ENCODE results near the gene AXIN1.
"Not testable (repeated sequence)": the region's sequence is repeated elsewhere in the genome, so short reads cannot be mapped to it uniquely, and the experiment has no call there.

AXIN1 gene

DNA sequence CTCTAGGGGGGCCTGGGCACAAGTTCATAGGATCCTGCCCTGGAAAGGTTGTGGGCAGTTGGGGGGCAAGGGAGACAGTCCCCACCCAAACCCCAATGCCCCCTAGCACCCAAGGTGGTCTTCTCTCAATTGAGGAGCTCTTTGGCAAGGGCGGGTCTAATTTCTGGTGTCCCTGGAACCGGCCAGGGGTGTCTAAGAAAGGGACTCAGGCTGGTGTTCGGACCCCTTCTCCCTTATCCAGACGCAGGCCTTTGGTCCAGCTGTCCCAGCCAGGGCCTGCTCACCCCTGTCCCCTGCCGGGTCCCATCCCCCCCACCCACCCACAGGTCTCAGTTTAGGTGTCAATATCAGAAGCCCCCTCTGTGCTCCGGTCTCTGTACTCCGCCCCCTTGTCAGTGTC, 73.0 kb downstream of the AXIN1 start:
- DNase-seq: no peak

DNA sequence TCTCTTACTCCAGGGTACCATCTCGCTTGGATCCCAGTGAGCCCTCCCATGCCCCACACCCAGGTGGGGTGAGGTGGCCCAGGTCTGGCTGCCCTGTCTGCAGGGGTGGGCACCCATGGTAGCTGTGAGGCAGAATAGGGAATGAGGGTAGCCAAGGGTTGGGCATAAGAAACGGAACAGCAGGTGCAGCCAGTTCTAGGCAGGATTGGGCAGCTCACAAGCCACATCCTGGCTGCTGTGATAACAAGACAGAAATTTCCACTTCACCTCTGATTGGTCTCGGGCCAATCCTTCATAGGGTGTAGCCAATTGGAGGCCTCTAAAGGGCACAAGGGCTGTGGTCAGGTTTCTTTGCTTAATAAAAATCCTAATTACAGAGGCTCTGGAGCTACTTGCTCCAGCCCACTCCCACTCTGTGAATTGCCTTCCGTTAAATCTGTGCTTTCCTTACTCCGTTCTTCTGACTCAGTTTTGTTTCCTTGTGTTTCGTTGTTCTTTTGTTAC, 73.6 kb downstream of the AXIN1 start:
- peak; percentile 66 for DNase-seq

- DNase-seq: no peak
Measured at GRCh38 chr16:276426-277077, 76.0 kb downstream of the AXIN1 start.

- no peak for DNase-seq
Measured at GRCh38 chr16:275786-276232, 76.7 kb downstream of the AXIN1 start, which contains the start of gene RGS11. Gene RGS11, minus strand, starts transcription at chr16:275944. Its CDS starts 33 bp downstream, at chr16:275911.

DNA sequence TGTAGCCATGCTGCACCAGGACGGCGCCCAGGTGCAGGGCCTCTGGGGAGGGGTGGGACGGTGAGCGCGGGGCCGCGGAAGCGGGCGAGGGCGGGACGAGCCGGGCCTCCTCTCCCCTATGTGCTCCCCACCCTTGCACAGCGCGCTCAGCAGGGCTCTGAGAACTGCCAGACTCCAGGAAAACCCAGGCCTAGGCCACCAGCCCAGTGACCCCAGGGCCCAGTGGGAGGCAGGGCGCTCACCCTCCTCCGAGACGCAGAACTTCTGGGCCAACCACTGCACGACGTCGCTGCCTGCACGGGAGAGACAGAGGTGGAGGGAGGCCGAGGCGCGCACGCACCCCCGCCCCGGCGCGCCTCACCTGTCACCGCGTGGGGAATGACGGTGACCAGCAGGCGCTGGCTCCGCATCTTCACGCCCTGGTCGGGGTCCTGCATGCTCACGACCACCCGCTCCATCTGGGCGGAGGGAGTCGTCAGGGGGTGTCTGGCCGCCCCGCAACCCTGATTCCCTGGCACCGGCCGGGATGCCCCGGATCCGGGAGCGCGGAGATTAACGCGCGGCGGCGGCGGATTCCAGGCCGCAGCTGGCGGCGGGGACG, 77.4 kb downstream of the AXIN1 start:
- no peak for DNase-seq

DNA sequence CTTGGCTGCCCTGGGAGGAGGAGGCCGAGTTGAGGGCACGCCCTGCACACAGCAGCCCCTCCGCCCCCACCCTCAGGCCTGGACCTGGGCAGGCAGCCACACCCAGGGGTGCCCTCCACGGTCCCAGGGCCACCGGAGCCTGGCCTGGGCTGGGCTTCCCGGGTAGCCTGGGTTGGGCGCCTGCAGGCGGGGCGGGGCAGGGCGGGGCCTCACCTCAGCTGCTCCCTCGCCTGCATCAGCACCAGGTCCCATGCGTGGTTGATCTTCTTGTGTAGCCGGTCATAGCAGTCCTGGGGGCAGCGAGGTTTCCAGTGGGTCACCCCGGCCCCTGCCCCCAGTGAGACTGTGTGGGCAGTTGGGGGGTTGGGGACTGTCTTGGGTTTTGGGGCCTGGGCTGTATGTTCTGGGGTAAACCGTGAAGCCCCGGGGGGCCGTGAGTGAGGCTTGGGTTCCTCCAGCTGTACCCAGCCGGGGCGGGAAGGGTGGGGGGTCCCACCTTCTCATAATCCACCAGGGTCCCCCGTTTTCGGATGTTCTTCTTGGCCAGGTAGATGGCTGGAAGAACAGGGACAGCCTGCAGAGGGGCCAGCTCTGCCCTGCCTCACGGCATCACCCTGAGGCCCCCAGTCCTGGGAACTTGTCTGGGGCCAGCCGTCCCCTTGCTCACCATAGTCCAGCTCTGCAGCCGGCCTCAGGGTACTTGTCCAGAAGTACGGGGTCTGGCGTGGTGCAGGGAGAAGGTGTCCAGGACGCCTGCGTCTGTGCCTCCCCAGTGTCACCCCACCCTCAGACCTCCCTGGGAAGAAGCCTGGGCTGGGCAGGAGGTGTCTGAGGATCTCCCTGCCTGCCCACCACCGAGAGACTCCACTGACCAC, 78.7 kb downstream of the AXIN1 start:
- DNase-seq: no peak

DNA sequence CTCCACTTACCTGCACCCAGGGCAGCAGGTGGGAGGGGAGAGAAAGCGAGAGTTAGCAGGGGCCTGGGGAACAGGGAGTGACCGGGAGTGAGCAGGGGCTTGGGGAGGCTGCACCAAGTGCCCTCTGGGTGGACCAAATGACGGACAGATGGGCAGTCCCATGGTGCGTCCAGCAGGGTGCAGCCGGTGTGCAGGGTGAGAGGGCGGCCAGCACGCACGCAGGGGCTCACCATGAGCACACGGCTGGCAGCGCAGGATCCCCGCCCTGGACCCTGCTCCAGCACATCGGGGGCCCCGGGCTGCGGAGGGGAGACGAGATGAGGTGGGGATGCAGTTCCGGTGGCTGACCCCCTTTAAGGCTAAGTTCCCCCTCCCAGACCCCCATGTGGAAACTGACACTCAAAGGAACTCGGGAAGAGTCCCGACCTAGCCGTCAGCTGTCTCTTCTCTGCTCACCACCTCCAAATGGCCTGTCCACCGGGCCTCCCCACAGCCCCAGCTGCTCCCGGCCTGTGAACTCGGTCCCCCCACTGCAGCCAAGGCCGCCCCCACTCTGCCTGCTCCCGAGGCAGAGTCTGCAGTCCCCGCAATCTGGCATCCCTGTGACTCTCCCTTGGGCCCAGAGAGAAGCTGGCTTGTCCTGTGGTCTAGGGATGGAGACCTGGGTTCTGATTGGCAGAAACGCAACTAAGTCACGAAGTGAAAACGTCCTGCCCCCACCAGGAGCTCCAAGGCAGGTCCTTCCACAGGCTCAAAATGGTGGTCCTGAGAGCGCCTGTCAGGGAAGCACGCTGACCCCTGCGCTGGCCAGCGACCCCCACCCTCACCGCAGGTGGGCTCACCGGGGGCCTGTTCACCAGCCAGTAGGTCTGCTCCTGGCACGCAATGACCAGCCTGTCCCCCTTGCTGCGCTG, 79.6 kb downstream of the AXIN1 start:
- no peak for DNase-seq

DNA sequence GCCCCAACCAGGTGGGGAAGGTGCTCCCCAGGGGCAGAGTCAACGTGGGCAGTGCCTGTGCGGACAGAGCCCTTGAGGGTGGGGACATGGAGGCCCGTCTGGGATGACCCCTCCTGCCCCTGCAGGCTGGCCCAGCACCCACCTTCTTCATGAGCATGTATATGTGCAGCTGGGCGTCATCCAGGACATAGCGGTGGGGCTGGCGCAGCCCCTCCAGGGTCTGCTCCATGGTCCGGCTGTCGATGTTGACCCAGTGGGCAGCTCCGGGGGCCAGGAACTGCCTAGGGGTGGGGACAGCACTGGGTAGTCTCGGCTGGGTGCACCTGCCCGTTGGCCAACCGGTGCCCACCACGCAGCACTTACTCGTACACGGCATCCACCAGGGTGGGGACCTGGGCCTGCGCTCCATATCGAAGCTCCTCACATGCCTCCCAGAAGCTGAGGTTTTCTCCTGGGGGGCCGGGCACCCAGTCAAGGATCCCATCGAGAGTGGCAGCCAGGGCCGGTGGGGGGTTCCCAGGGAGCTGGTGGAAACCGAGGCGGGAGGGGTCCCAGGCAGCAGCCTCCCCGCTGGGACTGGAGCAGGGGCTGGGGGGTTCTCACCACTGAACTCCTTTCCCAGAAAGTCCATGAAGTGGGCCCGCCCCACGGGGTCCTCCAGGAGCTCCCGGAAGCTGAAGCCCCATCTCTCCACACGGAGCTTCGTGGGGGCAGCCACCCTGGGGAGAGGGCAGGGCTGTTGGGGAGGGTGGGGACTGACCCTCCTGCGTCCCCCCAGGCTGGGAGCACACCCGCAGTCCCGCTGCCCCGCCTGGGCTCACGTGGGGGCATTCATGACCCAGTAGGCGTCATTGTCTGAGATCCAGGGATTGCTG, 81.9 kb downstream of the AXIN1 start:
- DNase-seq: no peak

DNA sequence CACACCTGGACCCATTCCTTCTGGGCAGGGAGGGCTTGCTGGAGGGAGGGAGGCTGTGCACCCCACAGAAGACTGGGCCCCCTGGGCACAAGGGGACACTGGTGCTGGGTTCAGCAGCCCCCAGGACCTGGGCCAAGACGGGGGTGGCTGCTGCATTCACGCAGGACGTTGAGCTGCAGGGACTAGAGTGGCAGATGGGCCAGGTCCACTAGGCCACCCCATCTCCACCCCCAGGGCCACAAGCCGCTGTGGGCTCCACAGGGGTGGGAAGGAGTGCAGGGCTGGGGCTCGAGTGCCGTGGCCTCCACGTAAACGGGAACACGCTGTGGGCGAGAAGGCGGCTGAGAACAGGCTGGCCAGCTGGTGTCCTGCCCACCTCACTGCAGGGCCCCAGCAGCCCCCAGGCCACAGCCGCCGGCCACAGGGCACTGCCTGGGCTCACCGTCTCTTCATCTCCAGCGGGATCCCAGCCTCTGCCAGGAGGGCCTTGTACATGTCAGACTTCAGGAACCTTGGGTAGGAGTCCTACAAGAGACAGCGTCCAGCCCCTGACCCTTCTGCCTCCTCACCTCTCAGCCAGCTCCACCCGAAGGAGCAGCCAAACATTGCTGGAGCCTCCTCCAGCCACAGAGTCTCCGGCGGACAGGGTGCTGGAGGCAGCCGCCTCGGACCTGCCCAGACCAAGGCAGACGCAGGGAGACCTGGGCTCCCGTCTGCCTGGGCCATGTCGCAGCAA, 83.3 kb downstream of the AXIN1 start:
- no peak for DNase-seq

DNA sequence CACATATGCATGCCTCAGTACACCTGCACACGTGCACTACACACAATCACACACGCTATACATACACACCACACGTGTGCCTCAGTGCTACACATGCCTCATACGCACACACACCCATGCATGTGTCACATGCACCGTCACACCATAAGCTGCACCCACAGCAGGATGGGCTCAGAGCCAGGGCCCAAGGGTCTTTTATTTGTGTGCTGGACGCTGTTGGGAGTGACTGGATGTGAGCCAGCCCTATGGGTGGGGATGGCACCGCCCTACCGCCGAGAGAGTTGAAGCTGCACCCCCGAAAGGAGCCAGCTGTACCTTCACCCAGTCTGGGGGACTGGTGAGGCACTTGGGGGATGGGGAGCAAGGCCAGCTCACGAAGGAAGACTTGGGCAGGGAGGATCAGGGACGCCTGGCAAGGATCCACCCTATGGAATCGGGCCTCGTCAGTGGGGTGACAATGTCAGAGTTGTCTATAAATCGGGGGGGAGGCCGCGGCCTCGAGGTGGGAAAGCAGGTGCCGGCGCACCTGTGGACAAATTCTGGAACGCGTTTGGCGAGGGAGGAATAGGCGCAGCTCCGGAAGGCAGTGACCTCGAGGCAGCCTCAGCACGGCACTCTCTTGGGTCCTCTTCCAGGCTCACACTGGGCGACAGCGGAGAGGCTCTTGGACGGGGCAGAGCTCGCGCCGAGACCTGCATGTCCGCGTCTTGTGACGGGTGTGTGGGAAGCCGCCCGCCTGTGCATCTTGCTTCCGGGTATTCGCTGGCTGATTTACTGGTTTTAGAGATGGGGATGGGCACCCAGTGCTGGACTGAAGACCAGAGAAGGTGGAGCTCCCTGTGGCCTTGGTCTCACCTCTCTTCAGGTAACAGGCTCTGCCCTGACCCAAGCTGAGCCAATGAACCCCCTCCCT, 84.1 kb downstream of the AXIN1 start:
- DNase-seq: no peak

- DNase-seq: not testable (repeated sequence)
Measured at GRCh38 chr16:267562-267961, 85.0 kb downstream of the AXIN1 start.

DNA sequence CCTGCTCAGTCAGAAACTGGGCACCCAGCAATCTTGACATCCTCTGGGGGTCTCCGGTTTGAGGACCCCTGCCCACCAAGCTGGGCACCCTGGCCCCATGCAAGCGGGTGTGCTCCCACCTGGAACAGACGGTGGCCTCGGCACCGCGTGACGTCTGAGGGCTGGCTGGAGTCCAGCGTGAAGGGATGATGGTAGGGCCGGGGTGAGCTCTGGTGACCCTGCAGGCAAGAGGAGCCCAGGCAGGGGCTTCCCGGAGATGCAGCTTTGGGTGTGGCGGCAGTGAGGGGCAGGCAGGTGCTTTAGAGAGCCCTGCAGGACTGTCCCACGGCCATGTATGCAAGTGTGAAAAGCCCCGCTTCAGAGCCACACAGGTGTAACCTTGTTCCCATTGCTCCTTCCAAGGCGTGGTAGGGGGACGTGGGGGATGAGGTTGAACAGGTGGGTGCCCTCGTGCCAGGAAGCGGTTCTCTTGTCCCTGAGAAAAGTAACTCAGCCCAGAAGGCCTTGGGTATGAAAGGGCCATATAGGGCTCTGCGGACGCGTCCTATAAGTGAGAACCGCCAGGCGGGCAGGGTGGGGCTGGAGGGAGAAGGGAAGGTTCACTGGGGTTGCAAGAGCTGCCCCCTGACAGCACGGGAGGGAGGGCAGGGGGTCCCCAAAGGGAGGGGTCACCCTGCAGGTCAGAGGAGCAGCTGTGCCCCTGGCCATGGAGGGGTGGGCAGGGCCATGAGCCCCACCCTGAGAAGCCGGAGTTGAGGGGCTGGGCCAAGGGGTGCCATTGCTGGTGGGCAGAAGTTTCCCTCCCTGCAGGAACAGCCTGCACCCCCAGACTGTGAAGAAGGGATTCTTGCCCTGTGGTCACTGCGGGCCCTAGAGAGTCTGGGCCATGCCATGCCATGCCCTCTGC, 86.0 kb downstream of the AXIN1 start:
- no peak for DNase-seq

- DNase-seq: no peak
Measured at GRCh38 chr16:265711-266110, 86.8 kb downstream of the AXIN1 start.

- DNase-seq: no peak
Measured at GRCh38 chr16:265002-265529, 87.5 kb downstream of the AXIN1 start.

DNA sequence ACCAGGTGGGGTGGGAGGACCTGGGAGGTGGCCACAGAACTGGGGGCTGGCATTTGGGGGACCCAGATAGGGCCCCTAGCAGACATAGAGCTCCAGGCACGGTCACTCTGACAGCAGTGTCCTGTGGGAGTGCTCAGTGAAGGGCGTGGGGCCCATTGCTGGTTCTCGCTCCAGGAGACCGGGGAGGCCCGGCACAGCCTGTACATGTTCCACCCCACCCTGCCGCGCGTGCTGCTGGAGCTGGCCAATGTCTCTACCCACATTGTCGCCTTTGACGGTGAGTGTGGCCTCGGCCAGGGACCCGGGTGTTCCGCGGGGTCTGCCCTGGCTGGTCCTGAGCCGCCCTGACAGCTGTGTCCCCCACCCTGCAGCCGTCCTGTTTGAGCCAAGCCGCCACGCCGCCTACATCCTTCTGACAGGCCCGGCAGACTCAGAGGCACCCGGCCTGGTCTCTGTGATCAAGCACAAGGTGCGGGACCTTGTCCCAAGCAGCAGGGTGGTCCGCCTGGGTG, 88.0 kb downstream of the AXIN1 start:
- no peak for DNase-seq

DNA sequence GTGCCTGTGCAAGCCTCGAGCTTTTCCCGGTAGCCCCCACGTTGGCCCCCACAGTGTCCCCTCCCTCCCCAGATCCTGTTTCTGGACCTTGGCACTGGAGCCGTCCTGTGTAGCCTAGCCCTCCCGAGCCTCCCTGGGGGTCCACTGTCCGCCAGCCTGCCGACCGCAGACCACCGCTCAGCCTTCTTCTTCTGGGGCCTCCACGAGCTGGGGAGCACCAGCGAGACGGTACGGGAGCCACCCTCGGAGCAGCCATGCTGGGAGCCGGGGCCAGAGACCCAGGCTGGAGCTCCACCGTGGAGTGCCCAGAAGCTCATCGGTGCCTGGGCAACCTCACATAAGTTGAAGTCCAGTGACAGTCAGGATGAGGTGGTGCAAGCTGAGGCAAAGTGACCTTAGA, 88.6 kb downstream of the AXIN1 start:
- DNase-seq: no peak

DNA sequence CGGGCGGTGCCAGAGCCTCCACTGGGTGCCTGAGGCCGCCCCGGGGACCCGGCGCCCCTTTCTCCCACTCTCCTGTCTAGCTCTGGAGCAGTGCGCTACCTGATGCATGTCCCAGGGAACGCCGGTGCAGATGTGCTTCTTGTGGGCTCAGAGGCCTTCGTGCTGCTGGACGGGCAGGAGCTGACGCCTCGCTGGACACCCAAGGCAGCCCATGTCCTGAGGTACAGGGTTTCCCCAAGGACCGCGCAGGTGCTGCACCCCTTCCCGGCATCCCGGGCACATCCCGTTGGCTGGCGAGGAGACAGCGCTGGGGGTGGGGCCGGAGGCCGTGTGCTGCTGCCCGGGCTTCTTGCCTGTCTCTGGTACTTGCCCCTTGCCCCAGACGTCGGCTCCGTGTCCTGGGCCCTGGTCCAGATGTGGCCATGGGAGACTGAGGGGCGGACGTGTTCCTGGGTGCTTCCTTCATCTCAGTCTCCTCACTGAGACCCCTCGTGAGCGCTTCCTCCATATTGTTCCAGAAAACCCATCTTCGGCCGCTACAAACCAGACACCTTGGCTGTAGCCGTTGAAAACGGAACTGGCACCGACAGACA, 89.2 kb downstream of the AXIN1 start:
- no peak for DNase-seq

Data from CD4-positive, alpha-beta T cell treated with Interleukin-21 for 1 hour (primary cell).